ENCODE results near the gene WIF1.

WIF1 gene, protein sequence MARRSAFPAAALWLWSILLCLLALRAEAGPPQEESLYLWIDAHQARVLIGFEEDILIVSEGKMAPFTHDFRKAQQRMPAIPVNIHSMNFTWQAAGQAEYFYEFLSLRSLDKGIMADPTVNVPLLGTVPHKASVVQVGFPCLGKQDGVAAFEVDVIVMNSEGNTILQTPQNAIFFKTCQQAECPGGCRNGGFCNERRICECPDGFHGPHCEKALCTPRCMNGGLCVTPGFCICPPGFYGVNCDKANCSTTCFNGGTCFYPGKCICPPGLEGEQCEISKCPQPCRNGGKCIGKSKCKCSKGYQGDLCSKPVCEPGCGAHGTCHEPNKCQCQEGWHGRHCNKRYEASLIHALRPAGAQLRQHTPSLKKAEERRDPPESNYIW

DNA sequence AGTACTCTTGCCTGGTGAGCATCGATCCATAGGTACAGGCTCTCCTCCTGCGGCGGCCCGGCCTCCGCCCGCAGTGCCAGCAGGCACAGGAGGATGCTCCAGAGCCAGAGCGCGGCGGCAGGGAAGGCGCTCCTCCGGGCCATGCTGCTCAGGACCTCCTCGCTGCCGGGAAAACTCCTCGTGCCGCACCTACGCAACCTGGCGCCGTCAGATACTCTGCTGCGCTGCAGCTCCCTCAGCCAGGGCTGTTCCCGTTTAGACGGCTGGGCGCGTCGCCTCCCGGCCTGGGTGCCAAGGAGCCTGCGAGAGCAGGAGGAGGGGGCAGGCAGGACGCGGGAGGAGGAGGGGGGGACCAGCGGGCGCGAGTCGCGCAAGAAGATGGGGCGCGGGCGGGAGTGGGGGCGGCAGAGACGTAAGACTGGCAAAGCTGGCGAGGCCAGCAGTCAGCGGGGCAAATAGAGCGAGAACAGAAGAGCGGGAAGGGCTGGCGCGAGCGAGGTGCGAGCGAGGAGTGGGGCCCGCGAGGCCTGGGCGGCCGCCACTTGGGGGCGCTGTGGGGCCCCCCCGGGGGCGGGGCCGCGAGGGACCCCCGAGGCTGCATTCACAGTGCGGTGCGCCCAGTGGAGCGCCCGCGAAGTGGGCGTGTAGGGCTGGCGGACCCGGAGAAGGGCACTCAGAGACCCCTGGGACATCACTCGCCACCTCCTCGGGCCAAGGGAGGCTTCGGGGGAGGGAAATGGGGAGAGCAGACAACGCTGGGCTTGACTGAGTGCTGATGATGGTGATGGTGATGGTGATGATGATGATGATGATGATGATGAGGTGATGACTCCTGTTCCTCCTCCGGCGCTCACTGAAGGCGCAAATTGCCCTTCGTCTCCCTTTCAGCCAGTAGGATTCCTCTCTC lies at the start of gene WIF1:
Gene WIF1, minus strand, starts transcription at position 257 of the 907 bp plus-strand sequence. Its CDS starts 114 bp downstream, at position 143.
- DNase-seq, result no peak

DNA sequence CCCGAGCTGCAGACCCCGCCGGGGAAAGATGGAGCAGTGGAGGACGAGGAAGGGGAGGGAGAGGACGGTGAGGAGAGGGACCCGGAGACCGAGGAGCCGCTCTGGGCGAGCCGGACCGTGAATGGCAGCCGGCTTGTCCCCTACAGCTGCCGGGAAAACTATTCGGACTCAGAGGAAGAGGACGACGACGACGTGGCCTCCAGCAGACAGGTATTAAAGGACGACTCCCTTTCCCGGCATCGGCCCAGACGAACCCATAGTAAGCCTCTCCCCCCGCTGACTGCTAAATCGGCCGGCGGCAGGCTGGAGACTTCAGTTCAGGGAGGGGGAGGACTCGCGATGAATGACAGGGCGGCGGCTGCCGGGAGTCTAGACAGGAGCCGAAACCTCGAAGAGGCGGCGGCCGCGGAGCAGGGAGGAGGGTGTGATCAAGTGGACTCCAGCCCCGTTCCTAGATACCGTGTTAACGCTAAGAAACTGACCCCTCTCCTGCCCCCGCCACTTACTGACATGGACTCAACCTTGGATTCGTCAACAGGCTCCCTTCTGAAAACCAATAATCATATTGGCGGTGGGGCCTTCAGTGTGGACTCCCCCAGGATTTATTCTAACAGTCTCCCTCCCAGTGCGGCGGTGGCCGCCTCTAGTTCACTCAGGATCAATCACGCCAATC lies 49.2 kb upstream of the WIF1 start:
- peak; percentile 99 for DNase-seq

DNA sequence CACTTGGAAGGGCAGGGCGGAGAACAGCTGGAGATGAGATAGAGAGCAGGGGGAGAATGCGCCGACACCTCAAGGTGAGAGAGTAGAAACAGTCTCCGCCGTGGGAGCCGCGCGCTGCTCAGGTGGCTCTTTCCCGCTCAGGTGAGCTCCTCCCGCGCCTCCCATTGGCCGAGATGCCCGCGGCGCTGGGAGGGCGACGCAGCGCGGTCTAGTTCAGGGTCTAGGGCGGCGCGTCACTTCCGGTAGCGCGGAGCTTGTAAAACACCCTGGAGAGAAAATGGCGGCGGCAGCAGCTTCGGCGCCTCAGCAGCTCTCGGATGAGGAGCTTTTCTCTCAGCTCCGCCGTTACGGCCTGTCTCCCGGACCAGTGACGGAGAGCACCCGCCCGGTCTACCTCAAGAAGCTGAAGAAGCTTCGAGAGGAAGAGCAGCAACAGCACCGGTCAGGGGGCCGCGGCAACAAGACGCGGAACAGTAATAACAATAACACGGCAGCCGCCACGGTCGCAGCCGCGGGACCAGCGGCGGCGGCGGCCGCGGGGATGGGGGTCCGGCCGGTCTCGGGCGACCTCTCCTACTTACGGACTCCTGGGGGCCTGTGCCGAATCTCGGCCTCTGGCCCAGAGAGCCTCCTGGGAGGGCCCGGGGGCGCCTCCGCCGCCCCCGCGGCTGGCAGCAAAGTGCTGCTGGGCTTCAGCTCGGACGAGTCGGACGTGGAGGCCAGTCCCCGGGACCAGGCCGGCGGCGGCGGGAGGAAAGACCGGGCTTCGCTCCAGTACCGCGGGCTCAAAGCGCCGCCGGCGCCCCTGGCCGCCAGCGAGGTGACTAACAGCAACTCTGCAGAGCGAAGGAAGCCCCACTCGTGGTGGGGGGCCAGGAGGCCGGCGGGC lies 48.5 kb upstream of the WIF1 start, which contains the start of gene LEMD3:
Gene LEMD3, plus strand, starts transcription at position 264 of the 889 bp plus-strand sequence. Its CDS starts 14 bp downstream, at position 278.
- DNase-seq, result peak; percentile 100

DNA sequence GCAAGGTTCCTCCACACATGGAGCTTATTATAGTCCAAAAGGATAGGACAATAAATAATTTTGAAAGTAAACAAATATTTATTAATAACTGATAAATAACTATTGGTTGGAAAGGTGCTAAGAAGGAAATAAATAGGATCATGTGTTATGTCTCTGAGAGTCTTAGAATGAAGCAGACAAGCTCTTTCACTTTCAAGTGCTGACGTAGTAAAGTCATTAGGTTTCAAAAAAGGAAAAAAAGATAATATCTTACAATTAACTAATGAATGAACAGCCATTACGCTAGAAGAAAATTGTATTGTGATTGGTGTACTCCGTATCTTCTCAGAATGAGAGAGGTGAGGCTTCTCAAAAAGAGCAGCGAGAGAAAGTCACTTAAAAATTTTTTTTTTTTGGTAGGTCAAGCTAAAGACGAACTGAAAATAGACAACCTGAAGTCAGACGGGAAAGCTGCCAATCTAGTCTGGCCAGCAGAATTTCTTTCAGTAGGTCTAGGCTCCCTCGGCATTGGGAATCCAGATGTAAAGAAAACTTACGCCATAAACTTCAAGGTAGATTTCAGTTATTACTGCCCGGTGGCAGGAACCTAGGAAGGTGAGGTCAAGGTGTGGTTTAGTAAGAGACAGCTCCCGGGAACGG lies 47.7 kb upstream of the WIF1 start:
- no peak for DNase-seq

DNA sequence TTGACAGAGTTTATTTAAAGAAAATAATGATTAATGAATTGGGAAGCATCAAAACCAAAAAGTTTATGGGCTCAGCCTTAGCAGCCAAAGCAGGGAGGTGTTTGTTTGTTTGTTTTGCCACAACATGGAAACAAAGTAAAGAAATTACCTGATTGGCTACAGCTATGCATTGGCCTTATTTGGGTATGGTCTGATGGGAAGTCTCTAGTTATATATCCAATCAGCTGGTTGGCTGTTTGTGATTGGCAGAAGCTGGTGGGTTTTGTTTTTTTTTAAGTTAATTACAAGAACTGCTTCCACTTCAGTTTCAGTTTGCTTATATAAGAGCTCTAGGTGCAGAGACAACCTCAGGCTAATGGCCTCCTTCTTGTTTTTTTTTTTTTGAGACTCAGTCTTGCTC lies 43.7 kb upstream of the WIF1 start:
- no peak for DNase-seq

DNA sequence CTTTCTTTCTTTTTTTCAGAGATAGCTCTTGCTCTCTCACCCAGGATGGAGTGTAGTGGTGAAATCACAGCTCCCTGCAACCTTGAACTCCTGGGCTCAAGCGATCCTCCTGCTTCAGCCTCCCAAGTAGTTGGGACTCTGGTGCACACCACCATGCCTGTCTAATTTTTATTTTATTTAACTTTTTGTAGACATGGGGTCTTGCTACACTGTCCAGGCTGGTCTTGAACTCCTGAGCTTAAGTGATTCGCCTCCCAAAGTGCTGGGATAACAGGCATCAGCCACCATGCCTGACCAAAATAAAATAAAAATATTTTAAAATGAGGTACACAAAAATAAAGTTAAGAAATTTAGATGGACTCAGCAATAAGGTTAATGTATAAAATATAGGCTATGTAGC lies 43.1 kb upstream of the WIF1 start:
- no peak for DNase-seq

DNA sequence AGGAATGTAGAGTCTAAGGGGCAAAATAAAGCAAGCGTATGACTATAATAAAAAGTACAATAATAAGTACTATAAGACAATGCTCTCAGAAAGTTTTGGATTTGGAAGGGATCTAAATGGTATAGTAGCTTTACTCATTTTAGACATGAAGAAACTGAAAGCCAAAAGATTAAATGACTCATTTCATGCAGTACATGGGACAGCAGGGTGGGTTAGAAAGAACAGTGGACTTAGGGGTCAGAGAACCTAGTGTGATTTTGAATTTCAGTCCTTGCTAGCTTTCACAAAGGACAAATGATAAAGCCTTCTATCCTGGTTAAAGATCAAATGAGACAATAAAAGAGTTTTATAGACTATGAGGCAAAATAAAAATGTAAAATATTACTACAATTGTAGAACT lies 41.5 kb upstream of the WIF1 start:
- DNase-seq, result no peak

DNA sequence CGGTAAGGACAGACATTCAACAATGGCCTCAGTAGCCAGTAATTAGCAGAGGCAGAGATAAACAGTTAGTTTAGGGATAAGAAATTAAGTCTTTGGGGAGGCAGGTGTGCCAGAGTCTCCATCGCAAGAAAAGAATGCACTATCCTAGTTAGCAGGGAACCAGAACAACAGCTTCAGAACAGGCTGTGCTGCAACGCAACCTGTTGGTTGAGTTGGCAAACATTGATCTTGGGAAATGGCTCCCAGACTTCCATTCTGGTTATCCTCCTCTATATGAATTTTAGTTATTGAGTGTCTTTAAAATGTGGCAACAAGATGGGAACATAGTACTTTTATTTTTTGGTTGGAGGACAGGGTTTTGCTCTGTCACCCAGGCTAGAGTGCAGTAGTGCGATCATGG lies 36.0 kb upstream of the WIF1 start:
- DNase-seq, result no peak

DNA sequence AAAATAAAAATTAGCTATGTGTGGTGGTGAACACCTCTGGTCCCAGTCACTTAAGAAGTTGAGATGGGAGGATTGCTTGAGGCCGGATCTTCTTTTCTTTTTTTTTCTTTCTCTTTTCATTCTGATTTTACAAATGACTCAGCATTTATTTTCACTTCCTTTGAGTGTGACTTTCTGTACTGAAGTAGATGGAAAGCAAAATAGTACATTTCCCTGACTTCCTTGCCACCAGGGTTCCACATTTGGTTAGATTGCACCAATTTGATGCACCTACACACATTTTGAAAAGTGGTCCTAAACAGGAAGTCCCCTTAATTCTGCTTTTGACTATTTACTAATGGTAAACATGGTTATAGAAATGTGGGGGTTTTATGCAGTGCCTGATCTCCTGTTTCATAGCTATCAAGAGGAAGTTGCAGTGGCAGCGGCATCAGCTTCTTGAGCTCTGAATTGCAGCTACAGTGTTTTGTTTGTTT lies 35.3 kb upstream of the WIF1 start:
- no peak for DNase-seq

DNA sequence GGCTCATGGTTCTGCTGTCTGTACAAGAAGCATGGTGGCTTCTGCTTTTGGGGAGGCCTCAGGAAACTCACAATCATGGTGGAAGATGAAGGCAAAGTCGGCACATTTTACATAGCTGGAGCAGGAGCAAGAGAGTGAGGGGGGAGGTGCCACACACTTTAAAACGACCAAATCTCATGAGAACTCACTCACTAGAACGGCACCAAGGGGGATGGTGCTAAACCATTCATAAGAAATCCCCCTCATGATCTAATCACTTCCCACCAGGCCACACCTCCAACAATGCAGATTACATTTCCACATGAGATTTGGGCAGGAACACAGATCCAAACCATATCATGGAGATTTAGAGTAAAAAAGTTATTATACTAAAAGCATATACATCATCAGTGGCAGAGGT lies 34.7 kb upstream of the WIF1 start:
- DNase-seq, result no peak

DNA sequence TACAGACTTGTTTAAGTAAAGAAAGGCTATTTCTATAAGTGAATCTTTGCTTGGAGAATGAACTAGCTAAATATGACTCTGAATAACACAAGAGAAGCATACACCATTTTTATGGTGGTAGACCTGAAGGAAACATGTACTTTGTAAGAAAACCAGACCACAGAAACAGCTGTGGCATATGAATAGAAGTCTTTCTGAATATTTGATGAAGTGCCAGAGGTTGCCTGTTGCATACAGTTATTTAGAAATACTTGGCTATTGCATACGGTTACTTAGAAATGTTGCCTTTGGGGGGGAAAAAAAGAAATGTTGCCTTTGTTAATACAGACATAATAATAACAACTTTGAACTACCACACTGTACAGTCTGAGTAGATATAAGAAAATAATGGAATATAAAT lies 31.5 kb upstream of the WIF1 start:
- DNase-seq, result no peak

DNA sequence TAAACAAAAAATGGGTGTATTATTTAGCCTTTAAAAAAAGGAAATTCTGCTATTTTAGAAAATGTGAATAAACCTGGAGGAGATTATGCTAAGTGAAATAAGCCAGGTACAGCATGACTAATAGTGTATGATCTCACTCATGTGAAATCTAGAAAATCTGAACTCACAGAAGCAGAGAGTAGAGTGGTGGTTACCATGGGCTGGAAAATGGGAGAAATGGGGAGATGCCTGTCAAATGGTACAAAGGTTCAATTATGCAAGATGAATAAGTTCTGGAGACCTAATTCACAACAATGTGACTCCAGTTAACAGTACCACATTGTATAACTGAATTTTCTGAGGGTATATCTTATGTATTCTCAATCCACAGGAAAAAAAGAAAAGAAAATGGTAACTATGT lies 30.9 kb upstream of the WIF1 start:
- DNase-seq, result no peak

DNA sequence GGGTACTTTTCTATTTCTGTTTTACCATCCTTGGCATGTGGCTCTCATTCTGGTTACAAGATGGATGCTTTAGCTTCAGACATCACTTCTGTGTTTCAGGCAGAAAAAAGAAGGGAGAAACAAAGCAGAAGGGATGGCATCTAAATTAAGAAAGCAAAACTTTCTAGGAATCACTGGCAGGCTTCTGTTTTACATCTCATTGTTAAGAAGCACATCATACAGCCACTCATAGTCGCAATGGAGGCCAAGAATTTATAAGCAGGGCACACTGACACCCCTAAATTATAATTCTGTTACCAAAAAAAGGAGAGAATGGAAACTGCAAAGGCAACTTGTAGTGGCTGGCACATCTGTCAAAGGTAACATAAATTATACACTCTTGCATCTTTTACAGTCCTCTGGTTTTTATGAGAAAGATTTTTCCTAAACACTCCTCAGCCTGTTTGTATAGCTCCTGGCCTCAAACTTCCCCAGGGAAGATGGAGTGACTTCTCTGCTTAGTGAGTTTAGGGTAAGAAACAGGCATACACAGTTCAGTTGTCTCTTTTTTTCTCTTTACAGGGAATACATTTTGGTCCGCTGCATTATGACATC lies 26.3 kb upstream of the WIF1 start:
- DNase-seq, result no peak

DNA sequence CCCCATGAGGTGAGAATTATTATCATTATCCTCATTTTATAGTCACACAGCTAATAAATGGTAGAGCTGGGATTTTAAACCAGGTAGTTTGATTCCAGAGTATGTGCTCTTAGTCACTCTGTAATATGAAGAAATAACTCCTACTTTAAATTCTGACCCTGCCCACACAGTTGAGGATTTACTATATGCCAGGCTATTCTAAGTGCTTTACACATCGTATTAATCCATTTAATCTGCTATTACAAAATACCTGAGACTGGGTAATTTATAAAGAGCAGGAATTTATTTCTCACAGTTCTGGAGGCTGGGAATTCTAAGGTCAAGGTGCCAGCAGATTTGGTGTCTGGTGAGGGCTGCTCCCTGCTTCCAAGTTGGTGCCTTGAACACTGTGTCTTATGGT lies 19.6 kb upstream of the WIF1 start:
- no peak for DNase-seq

DNA sequence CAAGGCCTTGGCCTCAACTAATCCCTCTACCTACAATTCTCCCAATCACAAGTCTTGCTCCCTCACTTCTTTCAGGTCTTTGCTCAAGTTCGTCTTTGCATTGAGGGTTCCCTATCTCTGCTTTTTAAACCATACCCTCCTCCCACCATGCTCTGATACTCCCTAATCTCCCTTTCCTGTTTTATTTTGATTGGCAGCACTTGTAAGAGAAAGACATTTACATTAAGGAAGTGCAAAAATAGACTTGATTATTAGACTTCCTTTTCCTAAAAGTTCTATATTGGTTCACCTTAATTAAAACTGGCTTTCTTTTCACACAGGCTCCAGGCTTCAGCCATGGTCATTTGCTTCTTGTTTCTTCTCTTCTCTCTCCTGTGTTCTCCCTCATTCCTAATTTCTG lies 18.3 kb upstream of the WIF1 start:
- DNase-seq, result no peak

DNA sequence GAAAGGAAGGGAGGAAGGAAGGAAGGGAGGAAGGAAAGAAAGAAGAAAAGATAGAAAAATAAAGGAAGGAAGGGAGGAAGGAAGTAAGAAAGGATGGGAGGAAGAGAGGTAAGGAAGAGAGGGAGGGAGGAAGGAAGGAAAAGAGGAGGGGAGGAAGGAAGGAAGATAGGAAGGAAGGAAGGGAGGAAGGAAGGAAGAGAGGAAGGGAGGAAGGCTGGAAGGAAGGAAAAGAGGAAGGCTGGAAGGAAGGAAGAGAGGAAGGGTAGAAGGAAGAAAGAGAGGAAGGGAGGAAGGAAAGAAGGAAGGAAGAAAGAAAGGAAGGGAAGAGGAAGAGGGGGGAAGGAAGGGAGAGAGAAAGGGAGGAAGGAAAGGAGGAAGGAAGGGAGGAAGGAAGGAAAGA lies 12.8 kb upstream of the WIF1 start:
- DNase-seq, result no peak

DNA sequence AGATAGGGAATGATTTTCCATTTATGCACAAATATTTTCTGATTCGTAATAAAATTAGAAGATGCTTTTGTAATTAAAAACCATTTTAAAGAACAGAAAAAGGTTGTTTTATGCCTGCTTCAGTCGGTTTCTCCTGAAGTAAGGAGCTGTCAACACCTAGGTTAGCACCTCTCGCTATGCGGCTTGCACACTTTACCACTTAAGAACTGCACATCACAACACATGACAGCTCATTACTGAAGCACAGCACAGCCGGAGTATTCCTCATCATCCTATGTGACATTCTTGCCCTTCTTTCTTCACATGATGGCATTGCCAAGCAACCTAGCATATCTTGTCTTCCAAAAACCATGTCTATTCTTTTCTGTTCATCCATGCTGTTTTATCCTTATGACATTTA lies 5.4 kb upstream of the WIF1 start:
- DNase-seq, result no peak

DNA sequence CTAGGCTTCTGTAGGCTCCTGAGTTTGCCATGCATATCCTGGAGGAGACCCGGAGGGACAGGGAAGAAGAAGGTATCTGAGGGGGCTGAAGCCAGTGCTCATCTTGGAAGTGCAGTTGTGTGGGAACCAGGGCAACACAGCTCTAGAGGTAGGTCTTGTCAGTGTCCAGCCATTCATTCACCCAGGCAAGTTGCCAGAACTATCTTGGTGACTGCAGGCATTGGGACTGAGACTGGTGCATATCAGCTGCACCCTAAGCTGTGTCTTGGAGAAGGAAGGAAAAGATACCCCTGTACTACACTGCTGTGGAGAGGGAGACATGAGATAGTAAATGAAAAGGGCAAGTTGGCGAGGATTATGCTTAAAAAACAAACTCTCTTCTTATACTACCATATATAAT lies 4.9 kb upstream of the WIF1 start:
- DNase-seq, result no peak

DNA sequence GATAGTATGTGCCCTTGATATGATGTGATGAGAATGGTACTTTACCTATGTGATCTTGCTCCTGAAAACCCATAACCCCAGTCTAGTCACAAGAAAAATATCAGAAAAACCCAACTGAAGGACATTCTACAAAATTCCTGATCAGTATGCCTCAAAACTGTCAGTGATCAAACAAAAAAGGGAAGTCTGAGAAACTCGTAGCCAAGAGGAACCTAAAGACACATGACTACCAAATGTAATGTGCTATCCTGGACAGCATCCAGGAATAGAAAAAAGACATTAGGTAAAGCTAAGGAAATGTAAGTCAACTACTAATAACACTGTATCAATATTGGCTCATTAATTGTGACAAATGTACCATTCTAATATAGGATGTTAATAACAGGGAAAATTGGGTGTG lies 4.1 kb upstream of the WIF1 start:
- DNase-seq, result no peak

DNA sequence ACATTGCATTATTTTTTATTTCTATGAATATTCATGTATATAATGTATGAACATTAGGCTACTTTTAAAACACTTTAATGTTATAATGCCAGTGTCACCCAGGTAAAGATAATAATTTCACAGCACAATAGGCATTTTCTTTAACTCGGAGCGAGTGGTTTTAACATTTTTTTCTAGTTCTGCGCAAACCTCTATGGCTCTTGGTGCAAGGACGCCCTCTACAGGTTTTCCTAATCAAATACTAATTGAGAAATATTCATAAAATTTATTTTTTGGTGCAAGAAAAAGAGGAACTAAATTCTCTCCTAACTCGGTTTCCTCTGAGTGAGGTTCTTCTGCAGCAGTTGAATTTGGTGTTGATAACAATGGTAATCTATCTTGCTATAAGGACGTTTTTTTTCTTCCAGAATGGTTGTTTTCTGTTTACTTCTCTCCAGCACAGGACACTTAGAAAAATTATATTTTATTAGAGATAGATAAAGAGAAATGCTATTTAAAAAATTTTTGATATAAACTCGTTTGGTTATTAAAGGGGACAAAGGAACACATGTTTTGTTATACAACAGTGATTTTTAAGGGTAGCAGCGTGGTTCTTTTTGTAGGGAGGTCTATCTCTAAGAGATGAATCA lies 2.4 kb upstream of the WIF1 start:
- no peak for DNase-seq

DNA sequence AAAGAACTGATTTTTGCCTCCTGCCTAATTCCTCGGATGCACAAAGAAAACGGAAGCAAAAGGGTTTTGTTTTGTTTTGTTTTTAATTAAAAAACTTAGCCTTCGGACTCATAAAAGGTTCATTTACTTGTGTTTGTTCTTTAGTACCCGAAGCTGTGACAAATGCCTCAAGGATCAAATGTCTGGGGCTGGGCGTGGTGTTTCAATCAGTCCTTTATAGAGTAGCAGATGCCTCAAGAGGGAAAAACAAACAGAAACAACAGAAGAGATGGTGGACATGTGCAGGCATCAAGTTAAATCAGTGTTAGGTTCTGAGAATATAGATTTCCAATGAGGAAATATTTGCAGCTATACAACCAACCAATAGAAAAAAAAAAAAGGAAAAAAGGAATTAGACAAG lies 1.6 kb upstream of the WIF1 start:
- DNase-seq, result no peak

All from GOT3 (cell line).